ENCODE measurements around the gene APRT.

APRT gene

GRCh38 chr16:88834670-88835069 is 22.9 kb upstream of the APRT start:
- TF ChIP-seq TEAD4 (IDR thresholded peaks at IDR 0.05) (no peak), FOXM1 (IDR thresholded peaks at IDR 0.05; ENCODE audit: borderline replicate concordance, low read depth) (no peak), REST (IDR thresholded peaks at IDR 0.05; ENCODE audit: low read depth) (no peak), NFIC (IDR thresholded peaks at IDR 0.05) (no peak), YY1 (IDR thresholded peaks at IDR 0.05; ENCODE audit: low read depth) (no peak), MAX (IDR thresholded peaks at IDR 0.05) (no peak), ZBTB7A (IDR thresholded peaks at IDR 0.05; ENCODE audit: low read depth) (no peak), RAD21 (IDR thresholded peaks at IDR 0.05; ENCODE audit: low read depth) (no peak), EP300 (IDR thresholded peaks at IDR 0.05; ENCODE audit: borderline replicate concordance) (no peak), CREB1 (IDR thresholded peaks at IDR 0.05; ENCODE audit: low read depth) (no peak), TCF12 (IDR thresholded peaks at IDR 0.05; ENCODE audit: low read depth) (no peak), CEBPB (IDR thresholded peaks at IDR 0.05) (no peak), EGR1 (IDR thresholded peaks at IDR 0.05) (no peak), USF1 (IDR thresholded peaks at IDR 0.05) (no peak)

- TF ChIP-seq EGR1 (IDR thresholded peaks at IDR 0.05) (no peak), EP300 (IDR thresholded peaks at IDR 0.05; ENCODE audit: borderline replicate concordance) (no peak), FOXM1 (IDR thresholded peaks at IDR 0.05; ENCODE audit: borderline replicate concordance, low read depth) (no peak), TAF1 (IDR thresholded peaks at IDR 0.05; ENCODE audit: low read depth) (no peak), TCF12 (IDR thresholded peaks at IDR 0.05; ENCODE audit: low read depth) (no peak), NFIC (IDR thresholded peaks at IDR 0.05) (no peak), MAX (IDR thresholded peaks at IDR 0.05) (no peak), ZBTB7A (IDR thresholded peaks at IDR 0.05; ENCODE audit: low read depth) (no peak), USF1 (IDR thresholded peaks at IDR 0.05) (no peak), CREB1 (IDR thresholded peaks at IDR 0.05; ENCODE audit: low read depth) (no peak), CEBPB (IDR thresholded peaks at IDR 0.05) (no peak), RAD21 (IDR thresholded peaks at IDR 0.05; ENCODE audit: low read depth) (no peak), REST (IDR thresholded peaks at IDR 0.05; ENCODE audit: low read depth) (no peak), YY1 (IDR thresholded peaks at IDR 0.05; ENCODE audit: low read depth) (no peak), TEAD4 (IDR thresholded peaks at IDR 0.05) (no peak)
Measured at GRCh38 chr16:88833086-88833485, 21.4 kb upstream of the APRT start.

- TF ChIP-seq EGR1 (IDR thresholded peaks at IDR 0.05) (no peak), CEBPB (IDR thresholded peaks at IDR 0.05) (no peak), TEAD4 (IDR thresholded peaks at IDR 0.05) (no peak), FOXM1 (IDR thresholded peaks at IDR 0.05; ENCODE audit: borderline replicate concordance, low read depth) (no peak), ZBTB7A (IDR thresholded peaks at IDR 0.05; ENCODE audit: low read depth) (no peak), RAD21 (IDR thresholded peaks at IDR 0.05; ENCODE audit: low read depth) (no peak), TCF12 (IDR thresholded peaks at IDR 0.05; ENCODE audit: low read depth) (no peak), MAX (IDR thresholded peaks at IDR 0.05) (no peak), YY1 (IDR thresholded peaks at IDR 0.05; ENCODE audit: low read depth) (no peak), REST (IDR thresholded peaks at IDR 0.05; ENCODE audit: low read depth) (no peak), USF1 (IDR thresholded peaks at IDR 0.05) (no peak), TAF1 (IDR thresholded peaks at IDR 0.05; ENCODE audit: low read depth) (no peak), EP300 (IDR thresholded peaks at IDR 0.05; ENCODE audit: borderline replicate concordance) (no peak), NFIC (IDR thresholded peaks at IDR 0.05) (no peak), CREB1 (IDR thresholded peaks at IDR 0.05; ENCODE audit: low read depth) (no peak)
Measured at GRCh38 chr16:88831838-88832237, 20.1 kb upstream of the APRT start.

Data from Ishikawa (cell line).